ENCODE data around the gene SELPLG. TPM values are rescaled to one million over a fixed set of nuclear protein-coding genes. Genes with fewer than 3 reads are reported as not detected.
A peak's percentile ranks its signal among the peaks of the same experiment; 100 is the strongest.

SELPLG gene
- 10 to 100 TPM in 1 of 4 donors, 1 to 10 TPM in 3; 2.5 to 10.1 (median 5.6) TPM for total RNA-seq

GRCh38 chr12:108633534-108634248 is at the start of gene SELPLG:
Gene SELPLG (minus strand): TSS chr12:108633894. CDS start chr12:108624307, 9,587 bp downstream.
- WGBS, 2 donors, result 70 to 76% methylated on average over 8 to 10 of the region's 14 CpGs
- Histone ChIP-seq H3K4me3 (peak within 1 kb of the TSS; percentile 12 to 56 (median 34)), H3K27me3 (peaks cover 0 to 18% (median 0%) of the 10 kb centered on the region in 4 donors), H3K27ac (peak within 1 kb of the TSS; percentile 54 to 85 (median 70)), H3K9me3 (no peaks in the 10 kb centered on the region), H3K4me1 (peaks cover 27 to 67% (median 52%) of the 10 kb centered on the region in 3 donors), H3K36me3 (no peaks in the 10 kb centered on the region)
- DNase-seq, result peak; percentile 67
- intact Hi-C loops (cut with DNase I), result no loop called here
- TF ChIP-seq CTCF (IDR thresholded peaks at IDR 0.05) (no peak), POLR2A (IDR thresholded peaks at IDR 0.05) (peak in 2 of 4 donors; percentile 40 to 82)

- 92 to 100% methylated on average over 1 of the region's 1 CpG for WGBS, 2 donors
- H3K27me3 ChIP-seq, result no peaks in the 10 kb centered on the region
- peaks cover 0 to 28% (median 10%) of the 10 kb centered on the region in 3 donors for H3K4me1 ChIP-seq
- no peak overlapping the region for H3K4me3 ChIP-seq
- DNase-seq, result no peak
- intact Hi-C loops (cut with DNase I), result no loop called here
- peak overlapping the region in 2 of 4 donors; percentile 28 to 30 for H3K27ac ChIP-seq
- H3K9me3 ChIP-seq, result no peaks in the 10 kb centered on the region
- H3K36me3 ChIP-seq, result peaks cover 0 to 21% (median 0%) of the 10 kb centered on the region in 3 donors
- TF ChIP-seq POLR2A (IDR thresholded peaks at IDR 0.05) (no peak), CTCF (IDR thresholded peaks at IDR 0.05) (no peak)
Measured at GRCh38 chr12:108681317-108681716, 47.6 kb upstream of the SELPLG start.

- Histone ChIP-seq H3K9me3 (no peaks in the 10 kb centered on the region), H3K27ac (peak overlapping the region in 1 of 4 donors; percentile 61), H3K27me3 (no peaks in the 10 kb centered on the region), H3K36me3 (peaks cover 0 to 40% (median 0%) of the 10 kb centered on the region in 3 donors), H3K4me1 (peaks cover 0 to 7% (median 0%) of the 10 kb centered on the region in 3 donors), H3K4me3 (no peak overlapping the region)
- intact Hi-C loops (cut with DNase I), result no loop called here
- no peak for DNase-seq
- 60 to 70% methylated on average over 1 of the region's 1 CpG for WGBS, 2 donors
- no peak for TF ChIP-seq CTCF (IDR thresholded peaks at IDR 0.05)
- TF ChIP-seq POLR2A (IDR thresholded peaks at IDR 0.05), result no peak
Measured at GRCh38 chr12:108679106-108679681, 45.5 kb upstream of the SELPLG start.

- peaks cover 0 to 49% (median 0%) of the 10 kb centered on the region in 3 donors for H3K36me3 ChIP-seq
- no peaks in the 10 kb centered on the region for H3K4me1 ChIP-seq
- peak overlapping the region in 2 of 4 donors; percentile 40 to 61 for H3K27ac ChIP-seq
- TF ChIP-seq CTCF (IDR thresholded peaks at IDR 0.05) (no peak), POLR2A (IDR thresholded peaks at IDR 0.05) (no peak)
- intact Hi-C loops (cut with DNase I), result no loop called here
- no peaks in the 10 kb centered on the region for H3K27me3 ChIP-seq
- DNase-seq, result no peak
- no peak overlapping the region for H3K4me3 ChIP-seq
- no peaks in the 10 kb centered on the region for H3K9me3 ChIP-seq
- 79 to 84% methylated on average over 9 of the region's 9 CpGs for WGBS, 2 donors
Measured at GRCh38 chr12:108678104-108678730, 44.5 kb upstream of the SELPLG start.

- intact Hi-C loops (cut with DNase I), result no loop called here
- peaks cover 0 to 57% (median 0%) of the 10 kb centered on the region in 3 donors for H3K36me3 ChIP-seq
- H3K9me3 ChIP-seq, result no peaks in the 10 kb centered on the region
- H3K4me3 ChIP-seq, result no peak overlapping the region
- H3K27me3 ChIP-seq, result no peaks in the 10 kb centered on the region
- H3K4me1 ChIP-seq, result no peaks in the 10 kb centered on the region
- H3K27ac ChIP-seq, result peak overlapping the region in 3 of 4 donors; percentile 11 to 61 (median 40)
- TF ChIP-seq CTCF (IDR thresholded peaks at IDR 0.05) (no peak), POLR2A (IDR thresholded peaks at IDR 0.05) (no peak)
- 79 to 80% methylated on average over 3 of the region's 3 CpGs for WGBS, 2 donors
- no peak for DNase-seq
Measured at GRCh38 chr12:108677381-108677780, 43.7 kb upstream of the SELPLG start.
